NB4 (cell line): Measurements from ENCODE around the gene CCT6B.

Experiments
- DNase-seq: peaks from one replicate; pipeline ENCODE4 v3.0.0; 2010; ENCODE audit warnings: low read depth
- H3K4me3 ChIP-seq: one replicate; pipeline ENCODE4 v1.5.1; 2011; ENCODE audit warnings: mild to moderate bottlenecking, low read depth, low read length, moderate library complexity
- CTCF ChIP-seq: IDR thresholded peaks from one replicate; pipeline ENCODE4 v1.5.1; 2012; ENCODE audit warnings: low read depth, low read length
- MAX ChIP-seq: IDR thresholded peaks from 2 replicates; pipeline ENCODE4 v1.6.1; 2011; ENCODE audit warnings: low read depth, low read length
- MYC ChIP-seq: IDR thresholded peaks from 2 replicates; pipeline ENCODE4 v1.6.1; 2011; ENCODE audit warnings: low read depth, low read length
- POLR2A ChIP-seq: IDR thresholded peaks from 2 replicates; pipeline ENCODE4 v1.6.1; 2011; ENCODE audit warnings: mild to moderate bottlenecking; ENCODE audit not compliant: insufficient read length; ENCODE audit errors: extremely low read depth

CCT6B gene

GRCh38 chr17:34884597-34884996, 76.7 kb downstream of the CCT6B start:
- peak; percentile 42 for DNase-seq
- no peak for TF ChIP-seq CTCF
- no peak for TF ChIP-seq POLR2A
- TF ChIP-seq MYC, result no peak
- no peak for TF ChIP-seq MAX
- no peak overlapping the region for H3K4me3 ChIP-seq

- peak; percentile 57 for DNase-seq
- no peak overlapping the region for H3K4me3 ChIP-seq
- TF ChIP-seq MYC (no peak), MAX (no peak), CTCF (no peak), POLR2A (no peak)
Observed at GRCh38 chr17:34883106-34884000, 77.9 kb downstream of the CCT6B start.

- no peak overlapping the region for H3K4me3 ChIP-seq
- TF ChIP-seq POLR2A (no peak), MYC (no peak), CTCF (no peak), MAX (no peak)
- no peak for DNase-seq
Observed at GRCh38 chr17:34879146-34879545, 82.1 kb downstream of the CCT6B start.
